SK-N-SH (cell line): ENCODE measurements around the gene RARRES1.

Experiments
- EP300 ChIP-seq, 2 experiments: IDR thresholded peaks; 2 replicates each; pipeline versions ENCODE4 v1.4.0 to v1.6.1; 2012; ENCODE audit warnings: borderline replicate concordance in 1 of 2, low read depth in 1 of 2, low read length in 1 of 2
- EZH2phosphoT487 ChIP-seq: fragments of 200-600 bp; sonication (generic); IDR thresholded peaks from 2 replicates; pipeline ENCODE4 v1.6.1; 2017; ENCODE audit warnings: low read depth, mixed run types, mild to moderate bottlenecking, antibody characterized with exemption, moderate library complexity, borderline replicate concordance
- POLR2AphosphoS5 ChIP-seq: IDR thresholded peaks from 2 replicates; pipeline ENCODE4 v1.6.1; 2012; ENCODE audit warnings: low read depth, low read length
- RAD21 ChIP-seq: IDR thresholded peaks from 2 replicates; pipeline ENCODE4 v1.6.1; 2012; ENCODE audit warnings: mild to moderate bottlenecking, low read length
- REST ChIP-seq: IDR thresholded peaks from 2 replicates; pipeline ENCODE4 v1.6.1; 2012; ENCODE audit warnings: mild to moderate bottlenecking, low read depth, low read length, moderate library complexity
- RXRA ChIP-seq: IDR thresholded peaks from 2 replicates; pipeline ENCODE4 v1.4.0; 2012; ENCODE audit warnings: low read depth, mild to moderate bottlenecking, borderline replicate concordance
- SIN3A ChIP-seq: IDR thresholded peaks from 2 replicates; pipeline ENCODE4 v1.6.1; 2012; ENCODE audit warnings: low read depth, mild to moderate bottlenecking, low read length, moderate library complexity, borderline replicate concordance
- TCF12 ChIP-seq: IDR thresholded peaks from 2 replicates; pipeline ENCODE4 v1.4.0; 2012
- YY1 ChIP-seq: IDR thresholded peaks from 2 replicates; pipeline ENCODE4 v1.4.0; 2012; ENCODE audit warnings: low read depth, mild to moderate bottlenecking
- TF ChIP-seq, protein P1 (sequence below): fragments of 200-600 bp; sonication (generic); IDR thresholded peaks from 2 replicates; pipeline ENCODE4 v1.6.1; 2017; ENCODE audit warnings: antibody characterized with exemption, mild to moderate bottlenecking, moderate library complexity
- TF ChIP-seq, protein P2 (sequence below): IDR thresholded peaks from 2 replicates; pipeline ENCODE4 v1.4.0; 2012; ENCODE audit warnings: low read depth

DNA sequence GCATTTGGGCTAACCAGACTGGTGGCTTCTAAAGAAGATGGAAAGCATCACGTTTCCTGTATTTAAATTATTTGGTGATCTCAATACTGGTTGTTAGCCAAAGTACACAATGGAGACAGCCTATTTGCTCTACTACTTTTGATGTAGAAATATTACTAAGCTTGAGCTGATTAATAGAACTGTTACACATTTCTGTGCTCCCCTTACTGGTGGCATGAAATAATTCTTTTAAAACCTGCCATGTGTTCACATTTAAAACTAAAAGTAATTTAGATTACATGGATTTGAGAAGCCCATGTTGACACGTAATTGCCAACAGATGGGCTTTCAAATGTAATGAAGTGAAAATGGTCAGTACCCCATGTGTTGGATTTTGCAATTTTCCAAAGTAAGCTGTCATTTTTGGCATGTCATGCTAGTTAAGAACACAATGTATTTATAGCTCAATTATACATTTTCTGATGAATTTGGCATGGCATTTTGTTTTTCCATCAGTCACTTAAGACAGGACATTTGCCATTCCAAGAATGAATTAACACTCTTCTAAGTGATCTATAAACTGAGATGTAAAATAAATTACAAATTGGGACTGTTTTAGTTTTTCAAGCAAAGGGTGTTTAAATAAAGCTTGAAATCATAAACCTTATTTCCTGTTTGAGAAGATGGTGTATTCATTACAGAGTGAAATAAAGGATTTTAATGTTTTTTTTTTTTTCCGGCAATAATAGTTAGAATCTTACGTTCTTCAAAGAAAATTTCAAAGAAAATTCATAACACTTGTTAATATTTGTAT is 10.8 kb upstream of the RARRES1 start:
- TF ChIP-seq POLR2AphosphoS5 (no peak), RAD21 (no peak), YY1 (no peak), EZH2phosphoT487 (no peak), RXRA (no peak), REST (no peak), EP300 (IDR thresholded peaks at IDR 0.05; ENCODE audit: borderline replicate concordance in 1 of 2, low read depth in 1 of 2, low read length in 1 of 2) (peak in 1 of 2 experiments; percentile 27; a peak in 1 of 4 replicates), TCF12 (peak; percentile 9; the same call in 1 of the 2 replicates), SIN3A (no peak)
- TF ChIP-seq, protein P1, sequence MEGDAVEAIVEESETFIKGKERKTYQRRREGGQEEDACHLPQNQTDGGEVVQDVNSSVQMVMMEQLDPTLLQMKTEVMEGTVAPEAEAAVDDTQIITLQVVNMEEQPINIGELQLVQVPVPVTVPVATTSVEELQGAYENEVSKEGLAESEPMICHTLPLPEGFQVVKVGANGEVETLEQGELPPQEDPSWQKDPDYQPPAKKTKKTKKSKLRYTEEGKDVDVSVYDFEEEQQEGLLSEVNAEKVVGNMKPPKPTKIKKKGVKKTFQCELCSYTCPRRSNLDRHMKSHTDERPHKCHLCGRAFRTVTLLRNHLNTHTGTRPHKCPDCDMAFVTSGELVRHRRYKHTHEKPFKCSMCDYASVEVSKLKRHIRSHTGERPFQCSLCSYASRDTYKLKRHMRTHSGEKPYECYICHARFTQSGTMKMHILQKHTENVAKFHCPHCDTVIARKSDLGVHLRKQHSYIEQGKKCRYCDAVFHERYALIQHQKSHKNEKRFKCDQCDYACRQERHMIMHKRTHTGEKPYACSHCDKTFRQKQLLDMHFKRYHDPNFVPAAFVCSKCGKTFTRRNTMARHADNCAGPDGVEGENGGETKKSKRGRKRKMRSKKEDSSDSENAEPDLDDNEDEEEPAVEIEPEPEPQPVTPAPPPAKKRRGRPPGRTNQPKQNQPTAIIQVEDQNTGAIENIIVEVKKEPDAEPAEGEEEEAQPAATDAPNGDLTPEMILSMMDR = no peak
- TF ChIP-seq, protein P2, sequence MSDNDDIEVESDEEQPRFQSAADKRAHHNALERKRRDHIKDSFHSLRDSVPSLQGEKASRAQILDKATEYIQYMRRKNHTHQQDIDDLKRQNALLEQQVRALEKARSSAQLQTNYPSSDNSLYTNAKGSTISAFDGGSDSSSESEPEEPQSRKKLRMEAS = no peak
